Nephron (organoid): ENCODE measurements around the gene FTL.

Experiments used
- H3K27ac Mint-ChIP-seq, 3 experiments: 2 replicates each; pipeline ENCODE4 v1.8.0; 2020; ENCODE audit warnings: mixed read lengths in 3 of 3, mild to moderate bottlenecking in 2 of 3, moderate library complexity in 1 of 3
- H3K27me3 Mint-ChIP-seq: 2 replicates; pipeline ENCODE4 v1.8.0; 2021; ENCODE audit warnings: low read depth, mild to moderate bottlenecking, moderate library complexity, mixed read lengths
- H3K36me3 Mint-ChIP-seq: 2 replicates; pipeline ENCODE4 v1.8.0; 2020; ENCODE audit warnings: low read depth, mixed read lengths
- H3K4me1 Mint-ChIP-seq: 2 replicates; pipeline ENCODE4 v1.8.0; 2020; ENCODE audit warnings: mixed read lengths
- H3K4me3 Mint-ChIP-seq, 3 experiments: 2 replicates each; pipeline ENCODE4 v1.8.0; 2020; ENCODE audit warnings: mild to moderate bottlenecking in 3 of 3, mixed read lengths in 3 of 3, moderate library complexity in 2 of 3
- H3K9me3 Mint-ChIP-seq: 2 replicates; pipeline ENCODE4 v1.8.0; 2020; ENCODE audit warnings: mixed read lengths
- TF ChIP-seq, protein P1 (sequence below), 3 experiments: fragments of 200-600 bp; sonication (generic); IDR thresholded peaks; one replicate each; pipeline ENCODE4 v1.5.0; 2021; ENCODE audit warnings: antibody characterized with exemption in 3 of 3; ENCODE audit not compliant: unreplicated experiment in 3 of 3

FTL gene

GRCh38 chr19:48970139-48970766 lies 5.1 kb downstream of the FTL start:
- Mint-ChIP-seq H3K4me3 (peak overlapping the region in 1 of 3 experiments; percentile 51), H3K36me3 (peaks cover 43% of the 10 kb centered on the region), H3K9me3 (no peaks in the 10 kb centered on the region), H3K4me1 (peaks cover 13% of the 10 kb centered on the region), H3K27ac (no peak overlapping the region), H3K27me3 (no peaks in the 10 kb centered on the region)
- TF ChIP-seq, protein P1, sequence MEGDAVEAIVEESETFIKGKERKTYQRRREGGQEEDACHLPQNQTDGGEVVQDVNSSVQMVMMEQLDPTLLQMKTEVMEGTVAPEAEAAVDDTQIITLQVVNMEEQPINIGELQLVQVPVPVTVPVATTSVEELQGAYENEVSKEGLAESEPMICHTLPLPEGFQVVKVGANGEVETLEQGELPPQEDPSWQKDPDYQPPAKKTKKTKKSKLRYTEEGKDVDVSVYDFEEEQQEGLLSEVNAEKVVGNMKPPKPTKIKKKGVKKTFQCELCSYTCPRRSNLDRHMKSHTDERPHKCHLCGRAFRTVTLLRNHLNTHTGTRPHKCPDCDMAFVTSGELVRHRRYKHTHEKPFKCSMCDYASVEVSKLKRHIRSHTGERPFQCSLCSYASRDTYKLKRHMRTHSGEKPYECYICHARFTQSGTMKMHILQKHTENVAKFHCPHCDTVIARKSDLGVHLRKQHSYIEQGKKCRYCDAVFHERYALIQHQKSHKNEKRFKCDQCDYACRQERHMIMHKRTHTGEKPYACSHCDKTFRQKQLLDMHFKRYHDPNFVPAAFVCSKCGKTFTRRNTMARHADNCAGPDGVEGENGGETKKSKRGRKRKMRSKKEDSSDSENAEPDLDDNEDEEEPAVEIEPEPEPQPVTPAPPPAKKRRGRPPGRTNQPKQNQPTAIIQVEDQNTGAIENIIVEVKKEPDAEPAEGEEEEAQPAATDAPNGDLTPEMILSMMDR (IDR thresholded peaks at IDR 0.05; ENCODE audit: unreplicated experiment in 3 of 3), result no peak

GRCh38 chr19:48970923-48971395 lies 5.8 kb downstream of the FTL start:
- Mint-ChIP-seq H3K27ac (no peak overlapping the region), H3K4me1 (peaks cover 13% of the 10 kb centered on the region), H3K9me3 (no peaks in the 10 kb centered on the region), H3K4me3 (peak overlapping the region in 2 of 3 experiments; percentile 10 to 22), H3K36me3 (peaks cover 41% of the 10 kb centered on the region), H3K27me3 (no peaks in the 10 kb centered on the region)
- TF ChIP-seq, protein P1 (IDR thresholded peaks at IDR 0.05; ENCODE audit: unreplicated experiment in 3 of 3), result peak; percentile 83 to 90 (median 90)

- H3K4me1 Mint-ChIP-seq, result peaks cover 9% of the 10 kb centered on the region
- H3K4me3 Mint-ChIP-seq, result no peak overlapping the region
- no peaks in the 10 kb centered on the region for H3K9me3 Mint-ChIP-seq
- H3K27me3 Mint-ChIP-seq, result no peaks in the 10 kb centered on the region
- TF ChIP-seq, protein P1 (IDR thresholded peaks at IDR 0.05; ENCODE audit: unreplicated experiment in 3 of 3), result peak in 2 of 3 experiments; percentile 10 to 16
- no peak overlapping the region for H3K27ac Mint-ChIP-seq
- H3K36me3 Mint-ChIP-seq, result peaks cover 24% of the 10 kb centered on the region
Observed at GRCh38 chr19:48975947-48976847, 11.1 kb downstream of the FTL start.

DNA sequence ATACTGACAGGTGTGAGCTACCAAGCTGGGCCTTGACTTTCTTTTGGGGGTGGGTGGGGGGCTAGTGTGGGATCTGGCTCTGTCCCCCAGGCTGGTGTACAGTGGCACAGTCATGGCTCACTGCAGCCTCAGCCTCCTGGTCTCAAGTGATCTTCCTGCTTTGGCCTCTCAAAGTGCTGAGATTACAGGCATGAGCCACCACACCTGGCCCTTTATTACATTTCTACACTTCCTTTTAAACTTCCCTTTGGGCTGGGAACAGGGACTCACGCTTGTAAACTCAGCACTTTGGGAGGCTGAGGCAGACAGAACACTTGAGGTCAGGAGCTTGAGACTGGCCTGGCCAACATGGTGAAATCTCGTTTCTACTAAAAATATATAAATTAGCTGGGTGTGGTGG lies 12.0 kb downstream of the FTL start:
- Mint-ChIP-seq H3K4me3 (no peak overlapping the region), H3K9me3 (no peaks in the 10 kb centered on the region), H3K27ac (no peak overlapping the region), H3K4me1 (peaks cover 9% of the 10 kb centered on the region), H3K27me3 (no peaks in the 10 kb centered on the region), H3K36me3 (peaks cover 32% of the 10 kb centered on the region)
- TF ChIP-seq, protein P1 (IDR thresholded peaks at IDR 0.05; ENCODE audit: unreplicated experiment in 3 of 3), result no peak

DNA sequence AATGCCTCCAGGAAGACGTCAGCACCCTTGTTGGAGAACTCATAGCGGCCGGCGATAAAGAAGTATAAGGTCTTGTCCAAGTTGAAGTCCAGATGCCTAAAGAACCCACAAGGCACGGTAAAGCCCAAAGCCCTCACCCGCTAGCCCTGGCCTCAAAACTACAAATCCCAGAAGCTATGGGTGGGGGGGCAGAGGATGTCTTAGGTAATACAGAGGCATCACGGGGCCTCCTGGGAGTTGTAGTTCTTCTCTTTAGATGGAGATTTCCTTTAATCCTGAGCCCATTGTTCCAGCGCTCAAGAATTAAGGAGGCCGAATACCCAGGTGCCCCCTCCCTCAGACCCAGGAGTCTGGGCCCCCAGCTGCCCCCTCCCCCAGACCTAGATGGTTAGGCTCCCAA lies 17.2 kb downstream of the FTL start:
- Mint-ChIP-seq H3K27me3 (no peaks in the 10 kb centered on the region), H3K27ac (no peak overlapping the region), H3K4me1 (peaks cover 9% of the 10 kb centered on the region), H3K36me3 (peaks cover 50% of the 10 kb centered on the region), H3K4me3 (no peak overlapping the region), H3K9me3 (no peaks in the 10 kb centered on the region)
- TF ChIP-seq, protein P1 (IDR thresholded peaks at IDR 0.05; ENCODE audit: unreplicated experiment in 3 of 3), result no peak
